Keratinocyte (primary cell): ENCODE results near the gene VASP. TPM values are rescaled to one million over a fixed set of nuclear protein-coding genes. Genes with fewer than 3 reads are reported as not detected.

ENCODE experiments used
- DNase-seq: peaks from one replicate; pipeline ENCODE4 v3.0.0-alpha.2; 2011; ENCODE audit warnings: low read depth, missing footprints, low spot score
- FAIRE-seq: peaks from 2 replicates; lab custom pipeline; 2011; peaks lifted over from hg19 to GRCh38; lab: Jason Lieb, UNC
- H2AFZ ChIP-seq: 2 replicates; pipeline ENCODE4 v1.6.0; 2012; ENCODE audit warnings: low read length, control low read depth, inconsistent platforms; ENCODE audit not compliant: control insufficient read depth
- H3K27ac ChIP-seq: 2 replicates; pipeline ENCODE4 v1.5.1; 2011; ENCODE audit warnings: low read length; ENCODE audit not compliant: control insufficient read depth, insufficient read depth
- H3K27me3 ChIP-seq: 3 replicates; pipeline ENCODE4 v1.6.0; 2011; ENCODE audit warnings: low read length; ENCODE audit not compliant: control insufficient read depth, insufficient read depth; ENCODE audit errors: extremely low read depth
- H3K36me3 ChIP-seq, 2 experiments: 2 replicates in 1 of 2; 3 replicates in 1 of 2; pipeline ENCODE4 v1.5.1; 2011; ENCODE audit warnings: low read length in 2 of 2, mild to moderate bottlenecking in 1 of 2; ENCODE audit not compliant: control insufficient read depth in 2 of 2, insufficient read depth in 2 of 2; ENCODE audit errors: extremely low read depth in 1 of 2
- H3K4me1 ChIP-seq: 3 replicates; pipeline ENCODE4 v1.5.1; 2011; ENCODE audit warnings: low read length; ENCODE audit not compliant: control insufficient read depth, insufficient read depth; ENCODE audit errors: extremely low read depth
- H3K4me2 ChIP-seq: 3 replicates; pipeline ENCODE4 v1.6.0; 2011; ENCODE audit warnings: low read depth, low read length; ENCODE audit not compliant: control insufficient read depth, insufficient read depth; ENCODE audit errors: extremely low read depth
- H3K4me3 ChIP-seq, 3 experiments: fragments of 200-600 bp in 1 of 3; sonication (generic) in 1 of 3; 2 replicates in 2 of 3; 3 replicates in 1 of 3; pipeline ENCODE4 v1.5.1; 2011 to 2016; ENCODE audit warnings: low read length in 3 of 3, mild to moderate bottlenecking in 3 of 3, control low read depth in 2 of 3, inconsistent platforms in 1 of 3, low read depth in 1 of 3, mixed read lengths in 1 of 3, mixed run types in 1 of 3, moderate library complexity in 1 of 3; ENCODE audit not compliant: control insufficient read depth in 2 of 3, insufficient read depth in 2 of 3; ENCODE audit errors: extremely low read depth in 1 of 3
- H3K79me2 ChIP-seq: 2 replicates; pipeline ENCODE4 v1.6.0; 2012; ENCODE audit warnings: low read length; ENCODE audit not compliant: control insufficient read depth, insufficient read depth
- H3K9ac ChIP-seq: 3 replicates; pipeline ENCODE4 v1.6.0; 2011; ENCODE audit warnings: low read length; ENCODE audit not compliant: control insufficient read depth, insufficient read depth; ENCODE audit errors: extremely low read depth
- H3K9me1 ChIP-seq: 3 replicates; pipeline ENCODE4 v1.6.0; 2011; ENCODE audit warnings: low read length; ENCODE audit not compliant: control insufficient read depth, insufficient read depth; ENCODE audit errors: extremely low read depth
- H3K9me3 ChIP-seq: 2 replicates; pipeline ENCODE4 v1.5.1; 2012; ENCODE audit warnings: low read depth, low read length; ENCODE audit not compliant: control insufficient read depth
- H4K20me1 ChIP-seq: 3 replicates; pipeline ENCODE4 v1.6.0; 2011; ENCODE audit warnings: low read length; ENCODE audit not compliant: control insufficient read depth, insufficient read depth; ENCODE audit errors: extremely low read depth
- CTCF ChIP-seq, 3 experiments: IDR thresholded peaks in 1 of 3; conservative IDR thresholded peaks in 1 of 3; optimal IDR thresholded peaks in 1 of 3; 2 replicates in 2 of 3; 3 replicates in 1 of 3; pipeline versions ENCODE3 to v1.5.1; 2011; ENCODE audit warnings: low read length in 3 of 3, mild to moderate bottlenecking in 3 of 3, moderate library complexity in 2 of 3, control low read depth in 1 of 3, inconsistent platforms in 1 of 3; ENCODE audit not compliant: insufficient read depth in 2 of 3; ENCODE audit errors: extremely low read depth in 1 of 3
- EZH2 ChIP-seq: IDR thresholded peaks from one replicate; pipeline ENCODE4 v1.6.1; 2012; ENCODE audit warnings: inconsistent platforms, mild to moderate bottlenecking, low read length, moderate library complexity
- dilution Hi-C: fragments of 300-500 bp; cut with MboI; formaldehyde crosslinking; loops from one replicate; pipeline ENCODE4 v1.7.0; 2020; ENCODE audit warnings: low sequenced_read_pairs; ENCODE audit not compliant: extremely low pct_ligation_motif_present
- polyA plus RNA-seq, 5 experiments: library from polyadenylated mRNA; depleted of rRNA in 3 of 5; stranded (reverse) in 3 of 5; stranded (forward) in 1 of 5; unstranded in 1 of 5; fragments of >200 nt; gene quantifications; 1 replicate in 1 of 5; 2 replicates in 3 of 5; 3 replicates in 1 of 5; pipeline versions ENCODE4 v1.2.1 to v1.2.3, GENCODE V29; 2011 to 2012; ENCODE audit warnings: missing spikeins in 2 of 5, low read depth in 1 of 5, low replicate concordance in 1 of 5

VASP gene
- polyA plus RNA-seq, 1 donor (not counting 4 experiments of a cell fraction or from before 2014, with no cell fraction given), result 99.0 TPM

- H2AFZ ChIP-seq, result peak overlapping the region; percentile 29
- no peaks in the 10 kb centered on the region for H3K36me3 ChIP-seq
- no peak for FAIRE-seq
- H3K9me3 ChIP-seq, result no peaks in the 10 kb centered on the region
- DNase-seq, result no peak
- dilution Hi-C loops, result no loop called here
- H3K79me2 ChIP-seq, result no peaks in the 10 kb centered on the region
- H3K4me2 ChIP-seq, result peak overlapping the region; percentile 100
- peaks cover 18% of the 10 kb centered on the region for H3K4me1 ChIP-seq
- no peaks in the 10 kb centered on the region for H3K27me3 ChIP-seq
- TF ChIP-seq EZH2, result no peak
- TF ChIP-seq CTCF (optimal IDR thresholded peaks at IDR 0.05 in 1 of 3, IDR thresholded peaks at IDR 0.05 in 1 of 3, conservative IDR thresholded peaks at IDR 0.05 in 1 of 3; ENCODE audit: extremely low read depth in 1 of 3, insufficient read depth in 2 of 3, low read length in 3 of 3), result no peak
- H3K27ac ChIP-seq, result peak overlapping the region; percentile 100
- H4K20me1 ChIP-seq, result no peaks in the 10 kb centered on the region
- peak overlapping the region; percentile 67 to 98 (median 94) for H3K4me3 ChIP-seq
- peak overlapping the region; percentile 99 for H3K9ac ChIP-seq
- no peaks in the 10 kb centered on the region for H3K9me1 ChIP-seq
Measured at GRCh38 chr19:45468803-45469131, 38.5 kb upstream of the VASP start.

- no peaks in the 10 kb centered on the region for H3K9me3 ChIP-seq
- FAIRE-seq (peak; percentile 82), DNase-seq (peak; percentile 68)
- peak overlapping the region; percentile 100 for H3K4me2 ChIP-seq
- peak overlapping the region; percentile 76 for H2AFZ ChIP-seq
- H3K9me1 ChIP-seq, result no peaks in the 10 kb centered on the region
- dilution Hi-C loops, result no loop called here
- H3K36me3 ChIP-seq, result no peaks in the 10 kb centered on the region
- TF ChIP-seq CTCF (optimal IDR thresholded peaks at IDR 0.05 in 1 of 3, IDR thresholded peaks at IDR 0.05 in 1 of 3, conservative IDR thresholded peaks at IDR 0.05 in 1 of 3; ENCODE audit: extremely low read depth in 1 of 3, insufficient read depth in 2 of 3, low read length in 3 of 3) (peak in 1 of 3 experiments; percentile 8), EZH2 (no peak)
- peaks cover 18% of the 10 kb centered on the region for H3K4me1 ChIP-seq
- no peaks in the 10 kb centered on the region for H4K20me1 ChIP-seq
- H3K79me2 ChIP-seq, result no peaks in the 10 kb centered on the region
- peak overlapping the region; percentile 100 for H3K27ac ChIP-seq
- H3K27me3 ChIP-seq, result no peaks in the 10 kb centered on the region
- peak overlapping the region; percentile 67 to 98 (median 94) for H3K4me3 ChIP-seq
- H3K9ac ChIP-seq, result peak overlapping the region; percentile 99
Measured at GRCh38 chr19:45469132-45469944, 37.9 kb upstream of the VASP start.
